Caki2 (cell line): ENCODE data around the gene P3H3. TPM values are rescaled to one million over a fixed set of nuclear protein-coding genes. Genes with fewer than 3 reads are reported as not detected.
"Not testable (repeated sequence)": the region's sequence is repeated elsewhere in the genome, so short reads cannot be mapped to it uniquely, and the experiment has no call there.

Source experiments
- DNase-seq: peaks from one replicate; pipeline ENCODE4 v3.0.0-alpha.2; 2015; ENCODE audit warnings: low read depth
- in situ Hi-C: cut with HindIII; loops from 2 replicates; pipeline ENCODE4 v1.10.0; 2016; ENCODE audit warnings: low sequenced_read_pairs, low pct_unique_long_range_greater_than_20kb, mixed read lengths
- total RNA-seq: library from RNA; depleted of rRNA; stranded (reverse); fragments of >200 nt; shearing (Covaris generic); gene quantifications from 2 replicates; pipeline ENCODE4 v1.2.3, GENCODE V29; 2014; ENCODE audit warnings: low replicate concordance

P3H3 gene
- total RNA-seq, 1 experiment from 2014 or later = 70.9 TPM

- in situ Hi-C loops = no loop called here
Observed at GRCh38 chr12:6851921-6852650, 23.9 kb downstream of the P3H3 start, which contains the start of gene USP5. Gene USP5 (plus strand): TSS chr12:6852150. CDS start chr12:6852180, 30 bp downstream.

DNA sequence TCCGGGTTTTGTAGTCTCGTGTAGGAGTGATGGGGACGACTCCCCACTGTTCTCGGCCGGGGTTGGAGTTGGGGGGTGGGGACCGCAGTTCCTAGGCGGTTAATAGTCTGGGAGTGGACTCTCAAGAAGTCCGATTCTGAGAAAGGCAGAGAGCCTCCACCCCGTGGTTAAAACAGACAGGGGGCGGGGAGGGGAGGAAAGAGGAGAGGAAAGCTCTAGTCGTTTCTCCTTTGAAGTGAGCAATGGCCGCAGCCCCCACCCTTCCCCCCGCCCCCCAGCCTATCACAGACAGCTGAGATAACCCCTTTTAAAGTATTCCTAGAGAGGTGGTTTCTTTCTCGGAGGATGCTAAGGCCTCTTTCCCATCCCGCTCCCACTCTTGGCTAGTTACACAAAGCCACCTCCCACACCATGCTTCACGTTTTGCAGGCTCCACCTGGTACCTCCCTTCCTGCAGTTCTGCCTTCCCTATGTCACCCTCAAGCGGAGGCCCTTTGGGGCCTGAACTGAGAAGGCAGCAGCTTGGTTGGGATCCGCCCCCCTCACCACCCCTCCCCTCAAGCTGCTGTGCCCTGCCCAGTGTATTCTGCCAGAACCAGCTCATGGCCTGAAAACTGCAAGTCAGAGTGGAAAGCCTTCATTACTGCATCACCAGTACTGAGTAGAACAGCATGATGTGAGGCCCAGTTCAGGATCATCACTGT is 24.6 kb downstream of the P3H3 start:
- peak; percentile 88 for DNase-seq
- in situ Hi-C loops = no loop called here

More at GRCh38 chr12:6851921-6852650, 23.9 kb downstream of the P3H3 start, which contains the start of gene USP5:
- DNase-seq = peak; percentile 100

GRCh38 chr12:6853626-6854025 is 25.4 kb downstream of the P3H3 start:
- no peak for DNase-seq
- in situ Hi-C loops = no loop called here

DNA sequence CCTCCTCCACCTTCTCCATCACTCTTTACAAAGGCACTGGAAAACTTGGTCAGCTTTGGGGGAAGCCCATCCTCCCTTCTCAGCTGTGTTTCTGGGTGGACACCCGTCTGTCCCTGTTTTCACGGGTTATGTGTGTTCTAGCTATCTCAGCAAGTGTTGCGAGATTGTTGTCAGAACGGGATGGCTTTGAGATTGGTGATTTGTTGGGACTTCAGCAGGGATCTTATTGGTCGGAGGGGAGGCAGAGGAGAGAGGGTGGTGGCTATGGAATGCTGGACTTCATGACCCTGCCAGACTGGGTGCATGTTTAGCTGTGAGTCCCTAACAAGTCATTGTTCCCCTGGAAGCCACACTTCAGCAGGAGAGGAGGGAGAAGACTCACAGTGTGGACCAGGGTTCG is 25.8 kb downstream of the P3H3 start:
- in situ Hi-C loops = no loop called here
- DNase-seq = no peak

DNA sequence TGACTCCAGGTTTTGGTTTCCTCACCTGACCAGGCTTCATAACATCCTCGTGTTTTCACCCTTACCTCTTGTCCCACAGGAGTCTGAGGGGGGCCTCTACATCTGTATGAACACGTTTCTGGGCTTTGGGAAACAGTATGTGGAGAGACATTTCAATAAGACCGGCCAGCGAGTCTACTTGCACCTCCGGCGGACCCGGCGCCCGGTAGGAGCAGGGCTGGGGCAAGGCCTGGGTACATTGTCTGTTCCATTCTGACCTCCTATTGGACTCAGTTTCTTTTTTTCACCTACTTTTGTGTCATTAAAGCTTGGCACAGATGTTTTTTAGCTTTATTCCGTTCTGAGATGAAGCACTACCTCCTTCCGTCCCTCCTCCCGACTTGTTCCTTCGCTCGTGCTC is 27.1 kb downstream of the P3H3 start:
- in situ Hi-C loops = no loop called here
- no peak for DNase-seq

DNA sequence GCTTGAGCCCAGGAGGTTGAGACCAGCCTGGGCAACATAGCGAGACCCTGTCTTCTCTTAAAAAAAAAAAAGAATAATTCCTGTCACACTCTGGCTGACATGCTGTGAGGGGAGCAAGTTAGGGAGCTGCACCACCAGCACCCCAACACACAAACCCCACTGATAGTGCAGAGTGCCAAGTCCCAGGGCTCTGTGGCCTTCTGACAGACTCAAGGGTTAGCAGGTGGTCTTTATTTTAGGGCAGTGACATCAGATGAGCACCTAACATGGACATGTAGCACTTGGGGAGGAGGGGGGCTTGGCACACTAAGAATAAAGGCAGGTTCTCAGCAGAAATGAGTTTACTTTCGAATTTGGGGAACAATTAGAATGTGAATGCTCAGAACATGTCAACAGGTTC is 30.6 kb downstream of the P3H3 start:
- in situ Hi-C loops = no loop called here
- DNase-seq = no peak

DNA sequence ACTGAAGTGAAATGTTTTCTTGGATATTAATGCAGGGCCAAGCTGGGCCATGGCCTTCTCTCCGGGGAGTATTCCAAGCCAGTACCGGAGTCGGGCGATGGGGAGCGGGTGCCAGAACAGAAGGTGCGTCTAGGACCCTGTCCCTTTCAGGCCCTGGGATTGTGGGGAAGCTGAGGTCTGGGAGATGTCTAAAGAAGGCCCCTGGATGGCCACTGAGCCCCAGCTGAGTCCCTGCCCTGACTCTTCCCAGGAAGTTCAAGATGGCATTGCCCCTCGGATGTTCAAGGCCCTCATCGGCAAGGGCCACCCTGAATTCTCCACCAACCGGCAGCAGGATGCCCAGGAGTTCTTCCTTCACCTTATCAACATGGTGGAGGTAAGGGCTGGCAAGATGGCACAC is 31.9 kb downstream of the P3H3 start:
- in situ Hi-C loops = no loop called here
- no peak for DNase-seq

GRCh38 chr12:6860942-6861341 is 32.7 kb downstream of the P3H3 start:
- in situ Hi-C loops = no loop called here
- DNase-seq = no peak

DNA sequence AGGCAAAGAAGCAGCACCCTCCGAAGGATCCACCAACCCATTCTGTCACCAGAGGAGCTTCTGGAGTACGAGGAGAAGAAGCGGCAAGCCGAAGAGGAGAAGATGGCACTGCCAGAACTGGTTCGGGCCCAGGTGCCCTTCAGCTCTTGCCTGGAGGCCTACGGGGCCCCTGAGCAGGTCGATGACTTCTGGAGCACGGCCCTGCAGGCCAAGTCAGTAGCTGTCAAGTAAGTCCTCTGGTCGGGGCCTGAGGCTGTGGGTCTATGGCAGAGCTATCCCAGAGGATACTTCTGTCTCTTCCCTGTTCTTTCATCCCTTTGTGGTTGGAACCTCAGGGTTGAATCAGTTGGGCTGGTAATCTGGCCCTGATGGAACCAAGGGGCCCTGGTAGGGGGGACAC is 33.2 kb downstream of the P3H3 start:
- DNase-seq = no peak
- in situ Hi-C loops = no loop called here

DNA sequence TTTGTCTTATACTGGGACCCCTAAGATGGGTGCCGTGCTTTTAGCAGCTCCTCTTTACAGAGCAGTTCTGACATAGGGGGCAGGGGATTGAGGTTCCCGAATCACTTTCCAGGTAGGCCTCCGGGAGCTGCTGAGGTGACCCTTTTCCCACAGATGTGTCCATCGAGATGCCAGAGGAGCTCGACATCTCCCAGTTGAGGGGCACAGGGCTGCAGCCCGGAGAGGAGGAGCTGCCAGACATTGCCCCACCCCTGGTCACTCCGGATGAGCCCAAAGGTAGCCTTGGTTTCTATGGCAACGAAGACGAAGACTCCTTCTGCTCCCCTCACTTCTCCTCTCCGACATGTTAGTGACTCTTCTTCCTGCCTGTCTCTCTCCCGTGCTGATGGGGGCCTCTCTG is 34.8 kb downstream of the P3H3 start:
- in situ Hi-C loops = no loop called here
- no peak for DNase-seq

GRCh38 chr12:6863586-6864321 is 35.5 kb downstream of the P3H3 start:
- DNase-seq = no peak
- in situ Hi-C loops = no loop called here

GRCh38 chr12:6865307-6865706 is 37.1 kb downstream of the P3H3 start:
- DNase-seq, in situ Hi-C loops: not testable (repeated sequence)

- in situ Hi-C loops = no loop called here
- DNase-seq = no peak
Observed at GRCh38 chr12:6866163-6866919, 38.1 kb downstream of the P3H3 start.

DNA sequence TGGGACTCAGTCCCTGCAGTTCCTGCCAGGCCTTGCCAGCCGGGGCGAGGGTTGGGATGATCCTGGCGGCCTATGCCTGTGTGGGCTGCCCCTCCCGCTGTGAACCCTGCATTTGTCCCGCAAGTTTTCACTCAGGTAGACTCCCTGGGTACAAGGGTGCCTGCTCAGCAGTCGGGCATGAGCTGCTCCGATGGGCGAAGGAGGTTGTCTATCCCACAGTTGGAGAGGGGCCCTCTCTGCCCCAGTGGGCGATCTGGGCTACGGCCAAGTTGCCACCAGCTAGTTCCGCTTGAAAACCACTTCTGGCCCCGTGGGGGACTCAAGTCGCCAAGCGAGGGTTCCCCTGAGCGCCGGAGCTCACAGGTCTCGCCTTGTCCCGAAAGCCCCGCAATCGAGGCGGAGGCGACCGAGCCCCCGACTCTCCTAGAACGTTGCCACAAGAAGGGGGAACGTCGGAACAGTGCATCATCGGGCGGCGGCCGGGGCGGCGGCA is 38.8 kb downstream of the P3H3 start:
- peak; percentile 52 for DNase-seq
- in situ Hi-C loops = no loop called here

DNA sequence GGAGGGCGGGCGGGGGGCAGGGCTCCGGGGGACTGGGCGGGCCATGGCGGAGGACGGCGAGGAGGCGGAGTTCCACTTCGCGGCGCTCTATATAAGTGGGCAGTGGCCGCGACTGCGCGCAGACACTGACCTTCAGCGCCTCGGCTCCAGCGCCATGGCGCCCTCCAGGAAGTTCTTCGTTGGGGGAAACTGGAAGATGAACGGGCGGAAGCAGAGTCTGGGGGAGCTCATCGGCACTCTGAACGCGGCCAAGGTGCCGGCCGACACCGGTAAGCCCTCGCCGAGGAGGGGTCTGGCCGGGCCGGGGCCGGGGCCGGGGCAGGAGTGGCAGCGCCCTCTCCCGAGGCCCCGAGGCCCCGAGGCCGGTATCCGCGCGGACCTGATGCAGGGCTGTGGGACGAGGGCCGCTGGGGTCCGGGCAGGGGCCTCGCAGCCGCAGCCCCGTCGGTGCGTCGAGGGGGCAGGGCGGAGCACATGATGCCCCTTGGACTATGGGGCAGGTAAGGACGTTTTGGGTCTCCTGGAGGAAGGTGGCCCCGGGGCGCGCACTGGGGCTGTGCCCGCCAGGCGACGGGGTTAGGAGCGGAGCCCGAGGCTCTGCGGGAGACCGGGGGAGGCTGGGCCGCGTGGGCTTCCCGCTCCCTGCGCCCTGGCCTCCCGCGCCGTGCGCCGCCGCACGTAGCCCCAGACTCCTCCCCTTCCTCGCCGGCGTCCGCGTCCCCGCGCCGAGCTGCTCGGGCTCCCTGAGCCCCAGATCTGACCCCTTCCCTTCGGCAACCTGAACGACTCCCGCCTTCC is 39.4 kb downstream of the P3H3 start, which contains the start of gene TPI1:
TPI1 (plus strand) TSS at position 119 of the 798 bp plus-strand sequence; CDS start at position 155, 36 bp downstream.
- in situ Hi-C loops = no loop called here
- peak; percentile 65 for DNase-seq

GRCh38 chr12:6868211-6869048 is 40.2 kb downstream of the P3H3 start:
- in situ Hi-C loops = no loop called here
- DNase-seq = peak; percentile 40
